Panc1 (cell line): Measurements from ENCODE around the gene C13orf42. TPM values are rescaled to one million over a fixed set of nuclear protein-coding genes. Genes with fewer than 3 reads are reported as not detected.

Source experiments
- ATAC-seq: fragments of 200-7000 bp; cut with Tn5 transposase; 2 replicates; pipeline ENCODE4 v1.9.1; 2020; ENCODE audit warnings: mild to moderate bottlenecking, moderate library complexity
- BruUV-seq: library from RNA; stranded (reverse); fragments of 400-500 nt; replicated peaks from 2 replicates; lab custom pipeline; 2021; lab: Mats Ljungman, UMichigan
- CTCF ChIA-PET: fragments of 300-600 bp; sonication (Branson Sonifier 250); formaldehyde crosslinking; loops from one replicate; lab custom pipeline; 2022; ENCODE audit warnings: antibody characterized with exemption; lab: Charles Lee
- POLR2A ChIA-PET: fragments of 300-600 bp; sonication (Branson Sonifier 250); formaldehyde crosslinking; loops from one replicate; lab custom pipeline; 2022; ENCODE audit warnings: antibody characterized with exemption; lab: Charles Lee
- DNase-seq: peaks from one replicate; pipeline ENCODE4 v3.0.0-alpha.2; 2010; ENCODE audit warnings: low read depth, low spot score
- H3K27ac ChIP-seq: 2 replicates; pipeline ENCODE4 v1.5.1; 2011; ENCODE audit warnings: mild to moderate bottlenecking, low read length, inconsistent platforms
- H3K27me3 ChIP-seq: fragments of 200-500 bp; sonication (Bioruptor generic); 2 replicates; pipeline ENCODE4 v1.6.0; 2014; ENCODE audit warnings: low read length, inconsistent platforms; ENCODE audit not compliant: control insufficient read depth, insufficient read depth
- H3K36me3 ChIP-seq: fragments of 200-500 bp; sonication (Bioruptor generic); 2 replicates; pipeline ENCODE4 v1.5.1; 2014; ENCODE audit warnings: inconsistent platforms, mild to moderate bottlenecking, low read length, moderate library complexity; ENCODE audit not compliant: control insufficient read depth, insufficient read depth
- H3K4me1 ChIP-seq: 2 replicates; pipeline ENCODE4 v1.5.1; 2011; ENCODE audit warnings: inconsistent platforms, mild to moderate bottlenecking, low read length, moderate library complexity; ENCODE audit not compliant: control insufficient read depth, insufficient read depth
- H3K4me3 ChIP-seq, 2 experiments: 2 replicates each; pipeline ENCODE4 v1.5.1; 2011 to 2012; ENCODE audit warnings: low read depth in 2 of 2, low read length in 2 of 2, mild to moderate bottlenecking in 2 of 2, inconsistent platforms in 1 of 2, moderate library complexity in 1 of 2
- H3K9me3 ChIP-seq: fragments of 200-500 bp; sonication (Bioruptor generic); 2 replicates; pipeline ENCODE4 v1.5.1; 2014; ENCODE audit warnings: low read depth, mild to moderate bottlenecking, inconsistent platforms, low read length, moderate library complexity; ENCODE audit not compliant: control insufficient read depth, insufficient read depth
- POLR2AphosphoS5 ChIP-seq: IDR thresholded peaks from 2 replicates; pipeline ENCODE4 v1.6.1; 2012; ENCODE audit warnings: mild to moderate bottlenecking, low read depth, low read length, moderate library complexity
- SIN3A ChIP-seq: IDR thresholded peaks from 2 replicates; pipeline ENCODE4 v1.6.1; 2012; ENCODE audit warnings: low read depth, mild to moderate bottlenecking, low read length, moderate library complexity, borderline replicate concordance; ENCODE audit not compliant: insufficient read depth
- TCF7L2 ChIP-seq: IDR thresholded peaks from 2 replicates; pipeline ENCODE4 v1.6.1; 2011; ENCODE audit warnings: mild to moderate bottlenecking, low read depth, low read length, inconsistent platforms
- in situ Hi-C: cut with HindIII; loops from 2 replicates; pipeline ENCODE4 v1.10.0; 2016; ENCODE audit warnings: low sequenced_read_pairs, low pct_unique_long_range_greater_than_20kb
- intact Hi-C: fragments of 100-400 bp; cut with micrococcal nuclease; formaldehyde crosslinking; loops from one replicate; pipeline ENCODE4 v1.10.0; 2022; ENCODE audit not compliant: unreplicated experiment
- total RNA-seq: library from RNA; stranded (reverse); gene quantifications from one replicate; pipeline ENCODE4 v1.2.1, GENCODE V29; 2021; ENCODE audit not compliant: unreplicated experiment
- TF ChIP-seq, protein P1 (sequence below): fragments of 450-650 bp; IDR thresholded peaks from 2 replicates; pipeline ENCODE4 v1.5.1; 2017; ENCODE audit warnings: mild to moderate bottlenecking
- TF ChIP-seq, protein P2 (sequence below), 2 experiments: IDR thresholded peaks; 2 replicates each; pipeline ENCODE4 v1.6.1; 2011 to 2012; ENCODE audit warnings: low read depth in 2 of 2, control low read depth in 1 of 2, low read length in 1 of 2, mild to moderate bottlenecking in 1 of 2, moderate library complexity in 1 of 2; ENCODE audit not compliant: insufficient read depth in 1 of 2

The C13orf42 gene
- total RNA-seq, 1 experiment from 2014 or later, result not detected

DNA sequence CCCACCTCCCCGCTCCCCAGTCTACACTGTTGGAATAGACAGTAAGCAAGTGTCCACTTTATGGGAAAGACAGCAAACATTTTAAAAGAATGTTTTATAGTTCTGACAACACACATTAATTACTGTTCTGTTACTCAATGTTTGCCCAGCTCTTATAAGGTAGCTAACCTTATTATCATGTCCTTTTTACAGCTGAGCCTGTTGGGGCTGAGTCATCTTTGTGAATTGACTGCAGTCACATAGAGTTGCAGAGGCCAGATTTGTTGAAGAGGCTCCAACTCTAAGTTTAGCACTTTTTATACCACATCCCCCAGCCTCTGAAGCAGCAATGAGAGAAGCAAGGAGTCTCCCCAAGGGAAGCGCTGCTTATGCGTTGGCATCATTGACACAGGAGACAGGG lies 76.2 kb downstream of the C13orf42 start:
- ChIA-PET POLR2A (no interaction called here), CTCF (no interaction called here)
- H3K4me3 ChIP-seq, result no peak overlapping the region
- in situ Hi-C loops, result no loop called here
- ATAC-seq (no peak), DNase-seq (no peak)
- no peak overlapping the region for H3K27ac ChIP-seq
- H3K4me1 ChIP-seq, result peaks cover 3% of the 10 kb centered on the region; the same call in 1 of the 2 replicates
- intact Hi-C loops, result no loop called here
- BruUV-seq, result no TSS peak
- no peaks in the 10 kb centered on the region for H3K36me3 ChIP-seq
- H3K27me3 ChIP-seq, result no peaks in the 10 kb centered on the region; the same call in 1 of the 2 replicates
- TF ChIP-seq POLR2AphosphoS5 (no peak), TCF7L2 (no peak), SIN3A (no peak)
- TF ChIP-seq, protein P1, sequence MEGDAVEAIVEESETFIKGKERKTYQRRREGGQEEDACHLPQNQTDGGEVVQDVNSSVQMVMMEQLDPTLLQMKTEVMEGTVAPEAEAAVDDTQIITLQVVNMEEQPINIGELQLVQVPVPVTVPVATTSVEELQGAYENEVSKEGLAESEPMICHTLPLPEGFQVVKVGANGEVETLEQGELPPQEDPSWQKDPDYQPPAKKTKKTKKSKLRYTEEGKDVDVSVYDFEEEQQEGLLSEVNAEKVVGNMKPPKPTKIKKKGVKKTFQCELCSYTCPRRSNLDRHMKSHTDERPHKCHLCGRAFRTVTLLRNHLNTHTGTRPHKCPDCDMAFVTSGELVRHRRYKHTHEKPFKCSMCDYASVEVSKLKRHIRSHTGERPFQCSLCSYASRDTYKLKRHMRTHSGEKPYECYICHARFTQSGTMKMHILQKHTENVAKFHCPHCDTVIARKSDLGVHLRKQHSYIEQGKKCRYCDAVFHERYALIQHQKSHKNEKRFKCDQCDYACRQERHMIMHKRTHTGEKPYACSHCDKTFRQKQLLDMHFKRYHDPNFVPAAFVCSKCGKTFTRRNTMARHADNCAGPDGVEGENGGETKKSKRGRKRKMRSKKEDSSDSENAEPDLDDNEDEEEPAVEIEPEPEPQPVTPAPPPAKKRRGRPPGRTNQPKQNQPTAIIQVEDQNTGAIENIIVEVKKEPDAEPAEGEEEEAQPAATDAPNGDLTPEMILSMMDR, result no peak
- TF ChIP-seq, protein P2, sequence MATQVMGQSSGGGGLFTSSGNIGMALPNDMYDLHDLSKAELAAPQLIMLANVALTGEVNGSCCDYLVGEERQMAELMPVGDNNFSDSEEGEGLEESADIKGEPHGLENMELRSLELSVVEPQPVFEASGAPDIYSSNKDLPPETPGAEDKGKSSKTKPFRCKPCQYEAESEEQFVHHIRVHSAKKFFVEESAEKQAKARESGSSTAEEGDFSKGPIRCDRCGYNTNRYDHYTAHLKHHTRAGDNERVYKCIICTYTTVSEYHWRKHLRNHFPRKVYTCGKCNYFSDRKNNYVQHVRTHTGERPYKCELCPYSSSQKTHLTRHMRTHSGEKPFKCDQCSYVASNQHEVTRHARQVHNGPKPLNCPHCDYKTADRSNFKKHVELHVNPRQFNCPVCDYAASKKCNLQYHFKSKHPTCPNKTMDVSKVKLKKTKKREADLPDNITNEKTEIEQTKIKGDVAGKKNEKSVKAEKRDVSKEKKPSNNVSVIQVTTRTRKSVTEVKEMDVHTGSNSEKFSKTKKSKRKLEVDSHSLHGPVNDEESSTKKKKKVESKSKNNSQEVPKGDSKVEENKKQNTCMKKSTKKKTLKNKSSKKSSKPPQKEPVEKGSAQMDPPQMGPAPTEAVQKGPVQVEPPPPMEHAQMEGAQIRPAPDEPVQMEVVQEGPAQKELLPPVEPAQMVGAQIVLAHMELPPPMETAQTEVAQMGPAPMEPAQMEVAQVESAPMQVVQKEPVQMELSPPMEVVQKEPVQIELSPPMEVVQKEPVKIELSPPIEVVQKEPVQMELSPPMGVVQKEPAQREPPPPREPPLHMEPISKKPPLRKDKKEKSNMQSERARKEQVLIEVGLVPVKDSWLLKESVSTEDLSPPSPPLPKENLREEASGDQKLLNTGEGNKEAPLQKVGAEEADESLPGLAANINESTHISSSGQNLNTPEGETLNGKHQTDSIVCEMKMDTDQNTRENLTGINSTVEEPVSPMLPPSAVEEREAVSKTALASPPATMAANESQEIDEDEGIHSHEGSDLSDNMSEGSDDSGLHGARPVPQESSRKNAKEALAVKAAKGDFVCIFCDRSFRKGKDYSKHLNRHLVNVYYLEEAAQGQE (IDR thresholded peaks at IDR 0.05; ENCODE audit: insufficient read depth in 1 of 2, low read depth in 2 of 2, low read length in 1 of 2), result no peak
- no peaks in the 10 kb centered on the region for H3K9me3 ChIP-seq

DNA sequence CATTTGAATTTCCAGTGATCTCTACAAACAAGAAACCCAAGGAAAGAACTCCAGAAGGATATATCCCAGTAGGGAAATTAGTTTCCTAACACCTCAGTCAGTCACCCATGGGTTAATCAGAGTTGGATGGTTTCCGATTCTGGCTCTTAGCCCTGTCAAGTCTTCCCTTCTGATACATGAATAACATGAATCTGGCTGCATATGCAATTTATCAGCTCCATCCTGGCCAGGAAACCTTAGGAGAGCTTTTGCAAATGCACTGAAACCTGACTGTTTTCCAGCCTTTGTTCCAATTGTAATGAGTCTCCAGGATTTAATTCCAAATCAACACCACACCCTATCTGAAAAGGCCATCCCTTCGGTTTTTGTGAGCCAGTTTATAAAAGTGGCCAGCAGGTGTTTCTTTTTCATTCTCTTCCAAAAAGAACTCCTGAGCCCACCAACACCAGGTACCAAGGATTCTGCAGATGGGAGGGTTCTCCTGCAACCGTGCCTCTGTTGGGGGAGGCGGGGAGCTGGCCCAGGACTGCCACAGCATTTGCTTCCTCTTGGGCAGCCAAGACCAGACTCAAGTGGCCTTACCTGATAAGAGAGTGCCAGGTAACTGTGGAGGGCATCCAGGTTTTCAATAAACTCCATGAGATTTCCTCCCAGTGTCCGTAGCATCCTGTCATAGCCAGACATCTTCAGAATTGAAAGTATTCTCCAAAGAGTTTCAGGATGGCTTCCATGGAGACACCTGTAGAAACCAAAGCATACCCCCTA lies 77.5 kb downstream of the C13orf42 start:
- no peak overlapping the region for H3K27ac ChIP-seq
- H3K4me3 ChIP-seq, result no peak overlapping the region
- ChIA-PET CTCF (no interaction called here), POLR2A (no interaction called here)
- ATAC-seq (no peak), DNase-seq (no peak)
- intact Hi-C loops (no loop called here), in situ Hi-C loops (no loop called here)
- no TSS peak for BruUV-seq
- H3K36me3 ChIP-seq, result no peaks in the 10 kb centered on the region
- H3K4me1 ChIP-seq, result peaks cover 3% of the 10 kb centered on the region; the same call in 1 of the 2 replicates
- no peaks in the 10 kb centered on the region; the same call in 1 of the 2 replicates for H3K27me3 ChIP-seq
- no peaks in the 10 kb centered on the region for H3K9me3 ChIP-seq
- no peak for TF ChIP-seq TCF7L2
- TF ChIP-seq POLR2AphosphoS5, result no peak

DNA sequence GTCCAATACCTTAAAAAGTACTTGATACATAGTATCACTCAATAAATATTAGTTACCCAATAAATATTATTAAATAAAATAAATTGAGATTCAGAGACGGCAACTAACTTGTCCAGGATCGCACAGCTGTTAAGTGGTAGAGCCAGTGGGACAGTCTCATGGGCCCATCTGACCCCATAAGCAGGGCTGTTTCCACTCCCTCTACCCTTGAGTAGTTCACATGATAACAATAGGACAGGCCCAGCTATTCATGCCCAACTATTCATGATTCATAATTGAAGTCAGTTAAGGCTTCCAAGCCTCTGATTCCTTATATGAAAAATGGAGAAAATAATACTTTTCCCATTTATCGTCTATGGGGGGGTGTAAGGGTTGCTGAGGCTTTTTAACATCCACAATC lies 78.2 kb downstream of the C13orf42 start:
- H3K27ac ChIP-seq, result no peak overlapping the region
- no peaks in the 10 kb centered on the region for H3K9me3 ChIP-seq
- TF ChIP-seq SIN3A, result no peak
- TF ChIP-seq TCF7L2, result no peak
- TF ChIP-seq, protein P2 (IDR thresholded peaks at IDR 0.05; ENCODE audit: insufficient read depth in 1 of 2, low read depth in 2 of 2, low read length in 1 of 2), result no peak
- TF ChIP-seq POLR2AphosphoS5, result no peak
- TF ChIP-seq, protein P1, result no peak
- BruUV-seq, result no TSS peak
- intact Hi-C loops (no loop called here), in situ Hi-C loops (no loop called here)
- no peak overlapping the region for H3K4me3 ChIP-seq
- CTCF ChIA-PET, result no interaction called here
- no peaks in the 10 kb centered on the region for H3K27me3 ChIP-seq
- peaks cover 3% of the 10 kb centered on the region; the same call in 1 of the 2 replicates for H3K4me1 ChIP-seq
- H3K36me3 ChIP-seq, result no peaks in the 10 kb centered on the region
- POLR2A ChIA-PET, result no interaction called here
- DNase-seq (no peak), ATAC-seq (no peak)
